Measurements from ENCODE around the gene ERICH3.

ERICH3 gene

DNA sequence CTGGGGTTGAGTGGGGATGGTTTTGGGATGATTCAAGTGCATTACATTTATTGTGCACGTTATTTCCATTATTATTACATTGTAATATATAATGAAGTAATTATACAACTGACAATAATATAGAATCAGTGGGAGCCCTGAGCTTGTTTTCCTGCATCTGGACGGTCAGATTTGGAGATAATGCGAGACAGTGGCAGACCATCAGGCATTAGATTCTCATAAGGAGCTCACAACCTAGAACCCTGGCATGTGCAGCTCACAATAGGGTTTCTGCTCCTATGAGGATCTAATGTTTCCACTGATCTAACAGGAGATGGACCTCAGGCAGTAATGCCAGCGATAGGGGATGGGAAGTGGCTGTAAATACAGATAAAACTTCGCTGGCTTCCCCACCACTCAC lies 83.3 kb downstream of the ERICH3 start:
- TF ChIP-seq, protein P1, sequence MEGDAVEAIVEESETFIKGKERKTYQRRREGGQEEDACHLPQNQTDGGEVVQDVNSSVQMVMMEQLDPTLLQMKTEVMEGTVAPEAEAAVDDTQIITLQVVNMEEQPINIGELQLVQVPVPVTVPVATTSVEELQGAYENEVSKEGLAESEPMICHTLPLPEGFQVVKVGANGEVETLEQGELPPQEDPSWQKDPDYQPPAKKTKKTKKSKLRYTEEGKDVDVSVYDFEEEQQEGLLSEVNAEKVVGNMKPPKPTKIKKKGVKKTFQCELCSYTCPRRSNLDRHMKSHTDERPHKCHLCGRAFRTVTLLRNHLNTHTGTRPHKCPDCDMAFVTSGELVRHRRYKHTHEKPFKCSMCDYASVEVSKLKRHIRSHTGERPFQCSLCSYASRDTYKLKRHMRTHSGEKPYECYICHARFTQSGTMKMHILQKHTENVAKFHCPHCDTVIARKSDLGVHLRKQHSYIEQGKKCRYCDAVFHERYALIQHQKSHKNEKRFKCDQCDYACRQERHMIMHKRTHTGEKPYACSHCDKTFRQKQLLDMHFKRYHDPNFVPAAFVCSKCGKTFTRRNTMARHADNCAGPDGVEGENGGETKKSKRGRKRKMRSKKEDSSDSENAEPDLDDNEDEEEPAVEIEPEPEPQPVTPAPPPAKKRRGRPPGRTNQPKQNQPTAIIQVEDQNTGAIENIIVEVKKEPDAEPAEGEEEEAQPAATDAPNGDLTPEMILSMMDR (IDR thresholded peaks at IDR 0.05; ENCODE audit: extremely low read depth, insufficient read depth, missing control alignments), result no peak
- in situ Hi-C loops (cut with MboI; ENCODE audit: low pct_unique_long_range_greater_than_20kb, low sequenced_read_pairs, unreplicated experiment), result no loop called here
- no peak for DNase-seq (ENCODE audit: low spot score)

DNA sequence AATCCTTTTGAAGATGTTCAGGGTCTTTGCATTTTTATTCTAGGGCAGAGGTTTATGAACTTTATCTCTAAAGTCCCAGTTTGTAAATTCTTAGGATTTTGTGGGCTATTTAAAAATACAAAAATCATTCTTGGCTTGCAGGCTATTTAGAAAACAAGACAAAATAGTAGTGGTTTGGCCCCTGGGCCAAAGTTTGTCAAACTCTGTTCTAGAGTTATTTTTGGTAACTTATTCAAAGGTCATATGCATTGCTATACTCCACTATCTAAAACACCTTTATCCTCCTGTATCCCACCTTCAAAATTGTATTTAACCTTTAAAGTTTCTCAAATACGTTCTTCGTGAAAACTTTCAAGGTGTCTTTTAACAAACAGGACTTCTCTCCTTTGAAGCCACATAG lies 85.7 kb downstream of the ERICH3 start:
- DNase-seq (ENCODE audit: low spot score), result no peak
- TF ChIP-seq, protein P1 (IDR thresholded peaks at IDR 0.05; ENCODE audit: extremely low read depth, insufficient read depth, missing control alignments), result no peak
- in situ Hi-C loops (cut with MboI; ENCODE audit: low pct_unique_long_range_greater_than_20kb, low sequenced_read_pairs, unreplicated experiment), result no loop called here

DNA sequence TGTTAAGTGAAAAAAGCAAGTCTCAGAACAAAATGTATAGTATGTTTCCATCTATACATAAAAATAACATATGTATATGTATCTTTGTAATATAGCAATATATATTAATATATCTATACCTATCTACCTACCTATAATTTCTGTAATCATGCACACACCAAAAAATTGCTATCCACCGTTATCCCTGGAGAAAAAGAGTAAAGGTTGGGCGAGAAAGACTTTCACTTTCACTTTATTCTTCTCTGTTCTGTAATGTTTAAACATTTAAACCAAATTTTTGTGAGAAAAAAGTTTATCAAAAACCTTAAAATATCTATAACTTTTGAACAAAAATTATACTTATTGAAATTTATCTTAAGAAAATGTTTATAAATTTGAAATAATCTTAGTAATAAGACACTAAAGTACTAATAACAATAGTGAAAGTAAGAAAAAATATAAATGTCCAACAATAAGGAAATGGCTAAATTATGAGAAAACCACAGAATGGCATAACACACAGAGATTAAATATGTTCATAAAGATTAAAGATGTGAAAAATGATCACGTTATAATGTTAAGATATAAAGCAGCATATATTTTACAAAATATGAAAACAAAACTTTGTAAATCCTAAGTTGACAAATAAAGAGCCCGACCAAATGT lies 87.2 kb downstream of the ERICH3 start:
- no peak for DNase-seq (ENCODE audit: low spot score)
- TF ChIP-seq, protein P1 (IDR thresholded peaks at IDR 0.05; ENCODE audit: extremely low read depth, insufficient read depth, missing control alignments), result no peak
- in situ Hi-C loops (cut with MboI; ENCODE audit: low pct_unique_long_range_greater_than_20kb, low sequenced_read_pairs, unreplicated experiment), result no loop called here

DNA sequence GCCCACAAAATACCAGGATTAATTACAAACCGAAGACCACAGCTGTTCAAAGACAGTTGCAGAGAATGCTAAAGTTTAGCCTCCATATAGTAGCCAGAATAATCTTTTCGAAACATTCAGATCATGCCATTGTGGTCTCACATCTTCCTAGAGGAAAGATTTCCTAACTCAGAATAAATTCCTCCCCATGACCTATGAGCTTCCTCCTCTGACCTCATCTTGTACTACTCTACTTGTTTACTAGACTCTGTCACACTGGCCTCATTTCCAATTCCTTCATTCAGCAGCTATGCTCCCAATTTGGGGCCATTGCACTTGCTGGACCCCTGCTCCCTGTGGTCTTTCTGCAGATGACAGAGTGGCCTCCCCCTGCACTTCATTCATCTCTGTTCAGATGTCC lies 89.4 kb downstream of the ERICH3 start:
- TF ChIP-seq, protein P1 (IDR thresholded peaks at IDR 0.05; ENCODE audit: extremely low read depth, insufficient read depth, missing control alignments), result no peak
- in situ Hi-C loops (cut with MboI; ENCODE audit: low pct_unique_long_range_greater_than_20kb, low sequenced_read_pairs, unreplicated experiment), result no loop called here
- no peak for DNase-seq (ENCODE audit: low spot score)

DNA sequence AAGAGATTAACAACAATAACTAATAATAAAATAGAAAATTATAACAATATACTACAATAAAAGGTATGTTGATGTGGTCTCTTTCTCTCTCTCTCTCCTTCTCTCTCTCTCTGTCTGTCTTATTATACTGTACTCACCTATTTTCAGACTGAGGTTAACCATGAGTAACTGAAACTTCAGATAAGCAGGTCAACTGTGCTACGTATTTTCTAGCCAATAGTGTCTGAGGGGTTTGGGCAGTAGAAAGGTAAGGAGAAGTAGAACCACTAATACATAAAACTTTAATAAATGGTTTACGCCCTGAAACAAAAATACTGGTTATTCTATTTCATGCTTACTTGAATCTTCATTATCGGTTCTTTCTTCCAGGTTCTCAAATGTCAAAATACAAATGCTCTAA lies 90.2 kb downstream of the ERICH3 start:
- in situ Hi-C loops (cut with MboI; ENCODE audit: low pct_unique_long_range_greater_than_20kb, low sequenced_read_pairs, unreplicated experiment), result no loop called here
- DNase-seq (ENCODE audit: low spot score), result no peak
- TF ChIP-seq, protein P1 (IDR thresholded peaks at IDR 0.05; ENCODE audit: extremely low read depth, insufficient read depth, missing control alignments), result no peak

DNA sequence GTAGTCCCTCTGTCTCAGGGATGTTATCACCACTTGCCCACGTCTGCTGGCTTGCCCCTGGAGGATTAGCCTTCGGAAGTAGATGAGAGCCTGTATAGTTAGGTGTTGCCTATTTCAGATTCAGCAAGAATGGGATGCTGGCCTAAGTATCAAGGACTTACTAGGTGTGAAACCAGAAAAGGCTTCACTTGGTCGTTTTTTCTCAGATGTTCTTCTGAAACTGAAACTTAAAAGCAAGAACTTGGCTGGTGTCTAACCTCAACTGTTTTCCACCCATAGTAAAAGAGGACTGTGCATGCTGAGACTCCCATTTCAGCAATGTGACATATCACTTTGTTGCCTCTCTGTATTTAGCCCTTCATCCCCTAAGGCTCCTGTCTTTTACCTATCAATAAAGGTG lies 94.2 kb downstream of the ERICH3 start:
- in situ Hi-C loops (cut with MboI; ENCODE audit: low pct_unique_long_range_greater_than_20kb, low sequenced_read_pairs, unreplicated experiment), result no loop called here
- TF ChIP-seq, protein P1 (IDR thresholded peaks at IDR 0.05; ENCODE audit: extremely low read depth, insufficient read depth, missing control alignments), result no peak
- DNase-seq (ENCODE audit: low spot score), result peak; percentile 45
